Measurements from ENCODE around the gene IRF8.

Gene IRF8

DNA sequence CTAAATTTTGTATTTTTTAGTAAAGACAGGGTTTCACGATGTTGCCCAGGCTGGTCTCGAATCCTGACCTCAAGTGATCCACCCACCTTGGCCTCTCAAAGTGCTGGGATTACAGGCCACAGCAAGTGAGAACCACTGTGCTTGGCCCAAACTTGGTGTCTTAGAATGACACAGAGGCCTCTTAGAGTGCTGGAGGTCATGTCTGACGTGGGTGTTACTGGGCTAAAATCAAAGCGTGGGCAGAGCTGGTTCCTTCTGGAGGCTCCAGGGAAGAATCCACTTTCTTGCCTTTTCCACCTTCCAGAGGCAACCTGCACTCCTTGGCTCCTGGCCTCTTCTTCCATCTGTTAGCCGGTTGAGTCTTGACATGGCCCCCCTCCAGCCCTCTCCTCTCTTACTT is 53.8 kb downstream of the IRF8 start:
- no peak overlapping the region for H3K27ac ChIP-seq
- TF ChIP-seq ZFX (IDR thresholded peaks at IDR 0.05; ENCODE audit: borderline replicate concordance) (no peak), CTCF (IDR thresholded peaks at IDR 0.05) (no peak)

DNA sequence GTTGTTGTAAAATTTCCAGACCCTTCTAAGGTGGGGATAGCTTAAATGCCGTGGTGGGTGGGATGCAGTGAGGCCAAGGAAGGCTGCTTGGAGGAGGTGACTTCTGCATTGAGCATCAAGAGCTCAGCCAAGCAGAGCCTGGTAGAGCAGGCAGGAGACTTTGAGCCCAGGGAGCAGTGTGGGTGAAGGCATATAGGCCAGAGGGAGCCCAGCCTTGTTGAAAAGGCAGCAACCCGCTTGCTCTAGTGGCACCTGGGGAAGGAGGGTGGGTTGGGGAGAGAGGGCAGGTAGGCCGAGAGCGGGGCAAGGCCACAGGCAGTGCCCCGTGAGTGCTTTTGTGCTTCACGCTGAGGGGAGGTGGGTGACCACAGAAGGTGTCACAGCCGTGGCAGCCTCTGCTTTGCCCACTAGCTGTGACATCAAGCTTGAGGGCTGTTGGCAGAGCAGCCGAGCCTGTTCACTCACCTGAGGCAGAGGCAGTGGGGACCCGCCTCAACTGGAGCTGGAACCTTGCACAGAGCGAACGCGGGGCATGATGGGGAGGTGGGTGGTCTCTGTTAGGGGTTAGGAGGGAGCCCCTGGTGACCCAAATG is 56.1 kb downstream of the IRF8 start:
- no peak overlapping the region for H3K27ac ChIP-seq
- no peak for TF ChIP-seq ZFX (IDR thresholded peaks at IDR 0.05; ENCODE audit: borderline replicate concordance)
- TF ChIP-seq CTCF (IDR thresholded peaks at IDR 0.05): no peak

DNA sequence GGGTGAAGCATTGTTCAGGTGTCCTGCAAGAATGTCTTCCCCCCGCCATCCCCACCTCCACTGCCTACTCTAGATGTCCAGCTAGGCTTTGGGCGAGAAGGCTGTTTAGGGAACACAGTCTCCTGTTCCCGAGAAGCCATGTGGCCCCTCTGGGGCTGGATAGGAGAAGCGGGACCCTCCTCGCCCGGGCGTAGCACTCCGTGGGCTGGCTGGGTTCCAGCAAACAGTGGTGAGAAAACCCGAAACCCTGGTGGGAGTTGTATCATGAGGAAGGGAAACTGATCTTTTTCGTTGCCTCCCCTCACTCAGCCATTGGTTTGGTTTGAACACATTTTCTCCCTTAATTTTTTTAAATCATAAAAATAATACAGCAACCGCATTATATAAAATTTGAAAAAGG is 56.6 kb downstream of the IRF8 start:
- TF ChIP-seq ZFX (IDR thresholded peaks at IDR 0.05; ENCODE audit: borderline replicate concordance) (no peak), CTCF (IDR thresholded peaks at IDR 0.05) (no peak)
- no peak overlapping the region for H3K27ac ChIP-seq

GRCh38 chr16:85956426-85956825 is 57.5 kb downstream of the IRF8 start:
- no peak overlapping the region for H3K27ac ChIP-seq
- TF ChIP-seq ZFX (IDR thresholded peaks at IDR 0.05; ENCODE audit: borderline replicate concordance): no peak
- no peak for TF ChIP-seq CTCF (IDR thresholded peaks at IDR 0.05)

GRCh38 chr16:85958731-85959130 is 59.8 kb downstream of the IRF8 start:
- H3K27ac ChIP-seq: no peak overlapping the region
- TF ChIP-seq CTCF (IDR thresholded peaks at IDR 0.05) (no peak), ZFX (IDR thresholded peaks at IDR 0.05; ENCODE audit: borderline replicate concordance) (no peak)

DNA sequence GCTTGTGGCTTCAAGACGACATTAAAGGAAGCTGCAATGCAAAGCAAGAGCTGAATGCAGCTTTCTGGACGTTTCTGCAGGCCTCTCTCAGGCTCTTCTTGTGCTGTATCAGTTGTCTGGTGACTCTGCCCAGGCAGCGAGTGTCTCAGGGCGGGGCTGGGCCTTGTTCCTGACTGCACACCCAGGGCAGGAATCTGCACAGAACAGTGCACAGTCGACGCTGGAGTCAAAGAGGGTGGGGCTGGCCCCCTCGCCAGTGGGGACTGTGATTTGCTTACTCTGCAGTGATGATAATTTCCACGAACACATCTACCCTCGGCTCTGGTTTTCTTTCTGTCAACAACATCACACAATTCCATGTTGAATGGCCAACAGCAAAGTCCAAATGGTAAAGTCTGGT is 60.7 kb downstream of the IRF8 start:
- TF ChIP-seq CTCF (IDR thresholded peaks at IDR 0.05) (no peak), ZFX (IDR thresholded peaks at IDR 0.05; ENCODE audit: borderline replicate concordance) (no peak)

DNA sequence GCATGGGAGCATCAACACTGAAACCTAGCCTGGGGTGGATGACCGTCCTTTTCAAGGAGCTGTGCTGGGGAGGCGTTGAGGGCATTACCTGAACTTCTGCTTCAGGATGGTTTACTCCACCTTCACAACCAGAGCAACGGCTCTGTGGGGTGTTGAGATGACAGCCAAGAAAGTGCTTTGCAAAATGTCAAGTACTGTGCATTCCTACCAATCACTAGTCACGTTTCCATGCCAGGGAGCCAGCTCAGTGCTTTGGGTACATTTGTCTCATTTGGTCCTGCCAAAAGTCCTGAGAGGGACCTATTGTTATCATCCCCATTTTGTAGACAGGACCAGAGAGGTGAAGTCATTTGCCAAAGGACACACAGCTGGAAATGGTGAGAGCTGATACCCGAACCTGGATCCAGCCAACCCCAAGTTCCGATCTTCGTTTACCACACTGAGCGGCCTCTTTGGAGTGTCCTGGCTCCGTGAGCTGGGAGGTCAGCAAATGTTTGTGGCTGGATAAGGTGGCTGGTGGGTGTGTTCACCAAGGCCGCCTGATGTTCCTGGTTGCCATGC is 61.6 kb downstream of the IRF8 start:
- TF ChIP-seq CTCF (IDR thresholded peaks at IDR 0.05) (no peak), ZFX (IDR thresholded peaks at IDR 0.05; ENCODE audit: borderline replicate concordance) (no peak)
- no peak overlapping the region for H3K27ac ChIP-seq

More for the DNA sequence above, 60.7 kb downstream of the IRF8 start:
- no peak overlapping the region for H3K27ac ChIP-seq
